GM04504 (cell line): Measurements from ENCODE around the gene FAM168A.
A peak's percentile ranks its signal among the peaks of the same experiment; 100 is the strongest.

ENCODE experiments used
- DNase-seq: peaks from one replicate; pipeline ENCODE4 v3.0.0-alpha.2; 2012; ENCODE audit warnings: low read depth

The FAM168A gene

GRCh38 chr11:73367482-73368024 is 230.4 kb downstream of the FAM168A start:
- DNase-seq = no peak

- DNase-seq = no peak
These were observed 231.0 kb downstream of the FAM168A start for GRCh38 chr11:73366953-73367352.

- no peak for DNase-seq
These were observed 231.7 kb downstream of the FAM168A start for GRCh38 chr11:73366265-73366610.

- DNase-seq = no peak
These were observed 232.3 kb downstream of the FAM168A start for GRCh38 chr11:73365352-73366264.

GRCh38 chr11:73363147-73363546 is 234.8 kb downstream of the FAM168A start:
- DNase-seq = no peak

- DNase-seq = no peak
These were observed 235.7 kb downstream of the FAM168A start for GRCh38 chr11:73361953-73362776.

- DNase-seq = no peak
These were observed 237.1 kb downstream of the FAM168A start for GRCh38 chr11:73360743-73361369.

- DNase-seq = no peak
These were observed 237.8 kb downstream of the FAM168A start for GRCh38 chr11:73359930-73360742.

- no peak for DNase-seq
These were observed 238.6 kb downstream of the FAM168A start for GRCh38 chr11:73359341-73359740.

GRCh38 chr11:73358071-73358470 is 239.8 kb downstream of the FAM168A start:
- no peak for DNase-seq

GRCh38 chr11:73356979-73357860 is 240.7 kb downstream of the FAM168A start:
- DNase-seq = no peak

GRCh38 chr11:73355109-73355508 is 242.8 kb downstream of the FAM168A start:
- DNase-seq = no peak

- no peak for DNase-seq
These were observed 244.5 kb downstream of the FAM168A start for GRCh38 chr11:73353422-73353821.

GRCh38 chr11:73350908-73351636 is 246.8 kb downstream of the FAM168A start:
- DNase-seq = peak; percentile 43
